Epithelial cell of proximal tubule (primary cell): Measurements from ENCODE around the gene OR2T35. TPM values are rescaled to one million over a fixed set of nuclear protein-coding genes. Genes with fewer than 3 reads are reported as not detected.
"Not testable (repeated sequence)": the region's sequence is repeated elsewhere in the genome, so short reads cannot be mapped to it uniquely, and the experiment has no call there.

ENCODE experiments used
- DNase-seq: peaks from one replicate; pipeline ENCODE4 v3.0.0-alpha.2; 2011; ENCODE audit warnings: low read depth
- H3K4me3 ChIP-seq: 2 replicates; pipeline ENCODE4 v1.5.1; 2011; ENCODE audit warnings: low read depth, mild to moderate bottlenecking, low read length
- CTCF ChIP-seq: conservative IDR thresholded peaks from 2 replicates; pipeline ENCODE4 v1.5.1; 2012; ENCODE audit warnings: low read depth, mild to moderate bottlenecking, low read length
- total RNA-seq: library from RNA; depleted of rRNA; stranded (reverse); fragments of >200 nt; gene quantifications from 2 replicates; pipeline ENCODE4 v1.2.3, GENCODE V29; 2015

OR2T35 gene
- total RNA-seq, 1 donor from 2014 or later = not detected

GRCh38 chr1:248642971-248643651 lies 2.0 kb downstream of the OR2T35 start:
- not testable (repeated sequence) for H3K4me3 ChIP-seq, DNase-seq

- DNase-seq, H3K4me3 ChIP-seq: not testable (repeated sequence)
Observed at GRCh38 chr1:248641583-248641982, 3.5 kb downstream of the OR2T35 start.

DNA sequence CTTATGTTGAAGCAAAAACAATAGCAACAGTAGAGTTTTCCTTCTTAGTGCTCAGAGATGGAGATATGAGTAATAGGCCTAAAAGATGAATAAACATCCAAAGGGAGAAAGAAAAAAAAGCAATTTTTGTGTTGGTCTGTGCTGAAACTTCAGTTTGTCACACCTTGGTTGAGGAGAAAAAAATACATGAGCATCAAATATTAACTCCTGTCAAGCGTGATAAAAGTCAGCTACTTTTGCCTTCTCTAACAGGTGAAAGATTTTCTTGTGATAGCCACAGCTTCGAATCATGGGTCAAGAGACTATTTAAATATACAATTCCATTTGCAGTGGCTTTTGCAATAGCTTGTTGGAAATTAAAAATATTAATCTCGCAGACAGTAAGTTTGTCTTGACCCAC lies 4.2 kb downstream of the OR2T35 start:
- not testable (repeated sequence) for DNase-seq, H3K4me3 ChIP-seq

DNA sequence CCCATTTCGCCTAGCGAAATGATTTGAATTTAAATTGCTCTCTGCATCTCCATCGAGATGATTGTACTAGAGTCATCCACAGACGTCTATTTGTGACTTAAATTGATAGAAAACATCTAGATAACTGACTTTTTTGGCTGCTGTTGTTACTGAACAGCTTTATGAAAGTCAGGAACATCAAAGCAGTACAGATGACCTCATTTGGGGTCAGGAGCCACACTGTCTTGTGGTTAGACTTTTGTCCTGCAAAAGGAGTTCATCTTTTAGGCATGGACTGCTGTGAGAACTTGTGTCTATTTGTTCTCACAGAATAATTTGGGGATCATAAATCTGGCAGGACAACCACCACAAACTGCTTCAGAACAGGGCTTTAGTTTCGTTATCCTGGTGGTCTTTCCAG lies 5.4 kb downstream of the OR2T35 start:
- not testable (repeated sequence) for DNase-seq

GRCh38 chr1:248636612-248637011 lies 8.5 kb downstream of the OR2T35 start:
- not testable (repeated sequence) for DNase-seq, H3K4me3 ChIP-seq

More for the DNA sequence above, 5.4 kb downstream of the OR2T35 start:
- H3K4me3 ChIP-seq = not testable (repeated sequence)

GRCh38 chr1:248634991-248635390 lies 10.1 kb downstream of the OR2T35 start, which contains the start of gene OR2T11:
TSS of gene OR2T11 (minus strand) at chr1:248635091. CDS start at chr1:248627128, 7,963 bp downstream.
- H3K4me3 ChIP-seq, DNase-seq: not testable (repeated sequence)

- TF ChIP-seq CTCF = no peak
- H3K4me3 ChIP-seq = no peak overlapping the region
- peak; percentile 32 for DNase-seq
Observed at GRCh38 chr1:248631354-248632008, 13.6 kb downstream of the OR2T35 start.

DNA sequence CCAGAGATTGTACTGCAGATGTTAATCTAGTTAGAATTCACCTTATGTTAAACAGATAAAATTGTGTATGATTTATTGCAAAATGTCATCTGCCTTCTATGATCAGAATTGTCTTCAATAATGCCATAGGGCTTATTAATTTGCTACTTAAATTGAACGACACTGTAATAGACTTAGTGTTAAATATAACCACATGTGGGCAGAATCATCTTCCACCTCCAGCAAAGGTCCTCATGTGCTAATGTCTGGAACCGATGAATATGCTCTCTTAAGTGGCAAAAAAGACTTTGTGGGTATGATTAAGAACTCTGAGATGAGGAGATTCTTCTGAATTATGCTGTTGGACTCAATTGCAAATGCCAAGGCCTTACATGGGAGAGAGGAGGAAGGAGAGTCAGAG lies 14.5 kb downstream of the OR2T35 start:
- no peak for DNase-seq

GRCh38 chr1:248627971-248628844 lies 16.9 kb downstream of the OR2T35 start:
- no peak for TF ChIP-seq CTCF
- DNase-seq = no peak
- H3K4me3 ChIP-seq = no peak overlapping the region

More for the DNA sequence above, 14.5 kb downstream of the OR2T35 start:
- H3K4me3 ChIP-seq = no peak overlapping the region
- TF ChIP-seq CTCF = no peak

DNA sequence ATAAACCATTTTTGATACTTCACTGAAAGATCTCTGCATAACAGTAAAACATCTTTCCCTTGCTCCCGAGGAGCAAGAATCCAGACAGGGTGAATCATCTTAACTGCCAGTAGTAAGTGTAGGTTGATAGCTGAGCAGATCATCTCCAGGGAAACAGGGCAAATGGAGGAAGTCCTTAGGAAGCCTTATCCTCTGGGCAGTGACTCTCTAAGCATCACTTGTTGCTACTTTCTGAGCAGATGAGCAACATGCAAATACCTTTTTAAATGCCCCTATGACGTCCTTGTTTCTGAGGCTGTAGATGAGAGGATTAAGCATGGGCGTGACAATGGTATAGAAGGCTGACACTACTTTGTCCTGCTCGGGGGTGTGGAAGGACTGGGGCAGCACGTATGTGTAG lies 19.1 kb downstream of the OR2T35 start:
- TF ChIP-seq CTCF = no peak
- no peak overlapping the region for H3K4me3 ChIP-seq
- no peak for DNase-seq
